LNCAP (cell line): Measurements from ENCODE around the gene PCCA.

Experiments
- TF ChIP-seq, protein P1 (sequence below): fragments of 450-650 bp; IDR thresholded peaks from 2 replicates; pipeline ENCODE4 v1.5.1; 2017; ENCODE audit warnings: mild to moderate bottlenecking

PCCA gene

DNA sequence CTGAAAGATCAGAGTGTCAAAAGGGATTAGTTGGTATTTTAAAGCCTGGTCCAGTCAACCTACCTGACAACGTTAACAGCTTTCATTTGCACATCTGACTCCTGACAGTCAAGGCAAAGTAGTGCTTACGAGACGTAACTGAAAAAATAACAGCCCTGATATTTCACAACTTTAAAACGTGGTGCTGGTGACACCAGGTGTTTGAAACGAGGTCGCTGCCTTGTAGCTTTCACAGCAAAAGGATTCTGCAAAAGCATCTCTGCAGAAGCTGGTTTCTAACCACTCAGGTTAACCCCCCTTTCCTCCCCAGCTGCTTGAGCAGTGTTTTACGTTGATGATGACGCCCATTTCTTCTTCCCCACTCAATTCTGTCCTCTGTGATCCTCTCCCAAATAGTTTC is 476.4 kb downstream of the PCCA start:
- TF ChIP-seq, protein P1, sequence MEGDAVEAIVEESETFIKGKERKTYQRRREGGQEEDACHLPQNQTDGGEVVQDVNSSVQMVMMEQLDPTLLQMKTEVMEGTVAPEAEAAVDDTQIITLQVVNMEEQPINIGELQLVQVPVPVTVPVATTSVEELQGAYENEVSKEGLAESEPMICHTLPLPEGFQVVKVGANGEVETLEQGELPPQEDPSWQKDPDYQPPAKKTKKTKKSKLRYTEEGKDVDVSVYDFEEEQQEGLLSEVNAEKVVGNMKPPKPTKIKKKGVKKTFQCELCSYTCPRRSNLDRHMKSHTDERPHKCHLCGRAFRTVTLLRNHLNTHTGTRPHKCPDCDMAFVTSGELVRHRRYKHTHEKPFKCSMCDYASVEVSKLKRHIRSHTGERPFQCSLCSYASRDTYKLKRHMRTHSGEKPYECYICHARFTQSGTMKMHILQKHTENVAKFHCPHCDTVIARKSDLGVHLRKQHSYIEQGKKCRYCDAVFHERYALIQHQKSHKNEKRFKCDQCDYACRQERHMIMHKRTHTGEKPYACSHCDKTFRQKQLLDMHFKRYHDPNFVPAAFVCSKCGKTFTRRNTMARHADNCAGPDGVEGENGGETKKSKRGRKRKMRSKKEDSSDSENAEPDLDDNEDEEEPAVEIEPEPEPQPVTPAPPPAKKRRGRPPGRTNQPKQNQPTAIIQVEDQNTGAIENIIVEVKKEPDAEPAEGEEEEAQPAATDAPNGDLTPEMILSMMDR = no peak

DNA sequence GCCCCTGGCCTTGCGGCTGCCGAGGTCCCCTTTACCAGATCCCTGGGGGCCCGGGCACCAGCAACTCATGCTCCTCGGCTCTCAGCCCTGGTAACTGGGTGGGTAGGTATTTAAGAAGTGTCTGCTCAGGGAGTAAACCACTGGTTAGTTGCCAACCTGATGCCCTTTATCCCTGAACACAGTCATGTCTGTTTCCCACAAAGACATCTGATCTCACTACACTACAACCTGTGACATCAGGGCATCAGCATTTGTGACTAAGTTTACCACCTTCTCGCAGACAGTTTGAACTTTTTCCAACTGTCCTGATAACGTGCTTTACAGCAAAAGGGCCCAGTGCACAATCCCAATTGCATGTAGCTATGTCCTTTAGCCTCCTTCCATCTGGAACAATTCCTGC is 477.6 kb downstream of the PCCA start:
- TF ChIP-seq, protein P1 = no peak

DNA sequence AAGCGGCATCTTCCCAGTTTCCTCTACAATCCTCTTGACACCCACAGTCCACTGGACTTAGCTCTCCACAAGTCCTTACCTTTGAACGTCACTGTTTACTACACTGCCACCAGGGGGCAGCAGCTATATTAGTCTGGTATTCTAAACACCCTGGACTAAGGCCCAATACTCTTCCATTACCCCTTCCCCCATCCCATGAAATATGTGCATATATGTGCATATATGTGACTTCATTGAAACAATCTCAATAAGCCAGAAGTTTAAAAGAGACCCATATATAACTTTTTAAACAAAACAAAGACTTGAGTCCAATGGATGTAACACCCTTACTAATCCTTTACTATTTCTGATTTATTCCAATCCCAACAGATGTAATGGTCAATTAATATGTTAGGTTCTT is 484.2 kb downstream of the PCCA start:
- TF ChIP-seq, protein P1 = peak; percentile 64
